HEK293T (cell line): ENCODE data around the gene PTRH1.

ENCODE experiments used
- FOXK2 ChIP-seq: fragments of 450-650 bp; IDR thresholded peaks from 2 replicates; pipeline ENCODE4 v1.6.1; 2016; ENCODE audit warnings: mild to moderate bottlenecking
- HDGF ChIP-seq: fragments of 450-650 bp; IDR thresholded peaks from 2 replicates; pipeline ENCODE4 v1.6.1; 2017; ENCODE audit warnings: antibody characterized with exemption, borderline replicate concordance
- NFRKB ChIP-seq: fragments of 450-650 bp; IDR thresholded peaks from 2 replicates; pipeline ENCODE4 v1.6.1; 2016; ENCODE audit warnings: mild to moderate bottlenecking, moderate library complexity
- TF ChIP-seq, protein P1 (sequence below): fragments of 450-650 bp; IDR thresholded peaks from 2 replicates; pipeline ENCODE4 v1.6.1; 2016

DNA sequence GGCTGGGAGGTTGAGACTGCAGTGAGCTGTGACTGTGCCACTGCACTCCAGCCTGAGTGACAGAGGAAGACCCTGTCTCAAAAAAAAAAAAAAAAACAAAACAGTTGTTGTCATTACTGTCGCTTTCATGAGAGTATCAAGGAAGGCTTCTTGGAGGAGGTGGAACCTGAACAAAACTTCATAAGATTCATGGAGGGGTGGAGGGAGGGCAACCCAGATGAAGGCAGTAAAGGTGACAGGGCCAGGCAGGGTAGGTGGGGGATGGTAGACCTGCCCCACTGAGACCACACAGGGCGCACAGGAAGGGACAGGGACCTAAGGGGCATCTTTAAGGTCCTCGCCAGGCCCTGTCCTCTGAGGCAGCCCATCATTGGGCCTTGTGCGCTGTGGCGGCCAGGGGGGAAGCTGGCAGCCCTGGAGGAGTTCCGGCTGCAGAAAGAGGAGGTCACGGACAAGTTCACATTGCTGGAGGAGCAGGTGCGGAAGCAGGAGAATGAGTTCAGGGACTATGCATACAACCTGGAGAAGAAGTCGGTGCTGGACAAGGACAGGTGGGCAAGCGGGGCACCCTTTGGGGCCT, 5.2 kb downstream of the PTRH1 start:
- TF ChIP-seq NFRKB (no peak), HDGF (no peak), FOXK2 (no peak)
- TF ChIP-seq, protein P1, sequence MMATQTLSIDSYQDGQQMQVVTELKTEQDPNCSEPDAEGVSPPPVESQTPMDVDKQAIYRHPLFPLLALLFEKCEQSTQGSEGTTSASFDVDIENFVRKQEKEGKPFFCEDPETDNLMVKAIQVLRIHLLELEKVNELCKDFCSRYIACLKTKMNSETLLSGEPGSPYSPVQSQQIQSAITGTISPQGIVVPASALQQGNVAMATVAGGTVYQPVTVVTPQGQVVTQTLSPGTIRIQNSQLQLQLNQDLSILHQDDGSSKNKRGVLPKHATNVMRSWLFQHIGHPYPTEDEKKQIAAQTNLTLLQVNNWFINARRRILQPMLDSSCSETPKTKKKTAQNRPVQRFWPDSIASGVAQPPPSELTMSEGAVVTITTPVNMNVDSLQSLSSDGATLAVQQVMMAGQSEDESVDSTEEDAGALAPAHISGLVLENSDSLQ: no peak
